Ramos (cell line): ENCODE measurements around the gene EFCAB9.

ENCODE experiments used
- in situ Hi-C: fragments of 300-500 bp; cut with MboI; formaldehyde crosslinking; loops from one replicate; pipeline ENCODE4 v1.14.3; 2022; ENCODE audit warnings: low sequenced_read_pairs; ENCODE audit not compliant: unreplicated experiment

The EFCAB9 gene

GRCh38 chr5:172234031-172234430 lies 40.1 kb downstream of the EFCAB9 start:
- in situ Hi-C loops: no loop called here

- in situ Hi-C loops: no loop called here
Observed at GRCh38 chr5:172235132-172235780, 41.3 kb downstream of the EFCAB9 start.

GRCh38 chr5:172235827-172236736 lies 42.1 kb downstream of the EFCAB9 start:
- in situ Hi-C loops: no loop called here

GRCh38 chr5:172238334-172238733 lies 44.4 kb downstream of the EFCAB9 start:
- in situ Hi-C loops: no loop called here

- in situ Hi-C loops: no loop called here
Observed at GRCh38 chr5:172243302-172243701, 49.3 kb downstream of the EFCAB9 start.

- in situ Hi-C loops: no loop called here
Observed at GRCh38 chr5:172245046-172245445, 51.1 kb downstream of the EFCAB9 start.

- in situ Hi-C loops: no loop called here
Observed at GRCh38 chr5:172245703-172246125, 51.7 kb downstream of the EFCAB9 start.

GRCh38 chr5:172248637-172249036 lies 54.7 kb downstream of the EFCAB9 start:
- in situ Hi-C loops: no loop called here

- in situ Hi-C loops: no loop called here
Observed at GRCh38 chr5:172251419-172251818, 57.4 kb downstream of the EFCAB9 start.

- in situ Hi-C loops: no loop called here
Observed at GRCh38 chr5:172252501-172252900, 58.5 kb downstream of the EFCAB9 start.
